Transverse colon (tissue), 4 donors: ENCODE data around the gene SMIM20. TPM values are rescaled to one million over a fixed set of nuclear protein-coding genes. Genes with fewer than 3 reads are reported as not detected.

Experiments used
- DNase-seq: peaks from one replicate; pipeline ENCODE4 v3.0.0-alpha.2; 2019
- H3K27ac ChIP-seq, 4 donors: fragments of 200-600 bp; sonication (generic); 2 replicates each; pipeline ENCODE4 v1.5.1; 2016 to 2018; ENCODE audit warnings: inconsistent platforms in 4 of 4
- H3K27me3 ChIP-seq: fragments of 200-600 bp; sonication (generic); 2 replicates; pipeline ENCODE4 v1.5.1; 2017; ENCODE audit warnings: inconsistent platforms
- H3K36me3 ChIP-seq, 4 donors: fragments of 200-600 bp; sonication (generic); 2 replicates each; pipeline ENCODE4 v1.5.1; 2017 to 2019; ENCODE audit warnings: inconsistent platforms in 4 of 4
- H3K4me1 ChIP-seq, 4 donors: fragments of 200-600 bp; sonication (generic); 2 replicates each; pipeline ENCODE4 v1.5.1; 2017 to 2020; ENCODE audit warnings: inconsistent platforms in 4 of 4
- H3K4me3 ChIP-seq, 4 donors: fragments of 200-600 bp; sonication (generic); 1 replicate in 1 of 4; 2 replicates in 3 of 4; pipeline versions ENCODE4 v1.5.1 to v1.6.1; 2017 to 2019; ENCODE audit warnings: inconsistent platforms in 4 of 4
- H3K9me3 ChIP-seq, 2 donors: fragments of 200-600 bp; sonication (generic); 2 replicates each; pipeline ENCODE4 v1.5.1; 2017 to 2019; ENCODE audit warnings: inconsistent platforms in 2 of 2
- EP300 ChIP-seq: sonication (generic); formaldehyde crosslinking; IDR thresholded peaks from one replicate; pipeline ENCODE4 v1.6.1; 2017; ENCODE audit warnings: antibody characterized with exemption, low read depth
- POLR2A ChIP-seq: fragments of 450-650 bp; IDR thresholded peaks from one replicate; pipeline ENCODE4 v1.6.1; 2016; ENCODE audit warnings: antibody characterized with exemption, mild to moderate bottlenecking, moderate library complexity
- POLR2AphosphoS5 ChIP-seq, 3 donors: sonication (generic); formaldehyde crosslinking; IDR thresholded peaks; one replicate each; pipeline ENCODE4 v1.6.1; 2016; ENCODE audit warnings: antibody characterized with exemption in 3 of 3
- WGBS, 2 donors: methylation state at CpG; one replicate each; pipeline ENCODE4 v1.1.5; 2018; ENCODE audit warnings: low coverage in 1 of 2; 5-methylcytosine and 5-hydroxymethylcytosine counted together
- in situ Hi-C, 4 donors: fragments of 200-750 bp; cut with MboI; loops; one replicate each; pipeline versions ENCODE4 v1.15.0 to v1.15.1; 2017; ENCODE audit warnings: low sequenced_read_pairs in 3 of 4, low pct_ligation_motif_present in 1 of 4, low pct_unique_long_range_greater_than_20kb in 1 of 4
- intact Hi-C: fragments of 100-400 bp; cut with DNase I; formaldehyde crosslinking; loops from one replicate; pipeline ENCODE4 v1.15.1; 2023; ENCODE audit warnings: low total_unique reads
- total RNA-seq, 4 donors: library from RNA; depleted of rRNA; stranded (reverse); fragments of >200 nt; gene quantifications; one replicate each; pipeline ENCODE4 v1.1.0, GENCODE V29; 2016
- TF ChIP-seq, protein P1 (sequence below), 5 experiments: fragments of 200-600 bp in 3 of 5; fragments of 450-650 bp in 2 of 5; sonication (generic) in 3 of 5; IDR thresholded peaks; 1 replicate in 2 of 5; 2 replicates in 3 of 5; pipeline ENCODE4 v1.5.1; 2016 to 2017; ENCODE audit warnings: antibody characterized with exemption in 5 of 5, inconsistent platforms in 3 of 5, mild to moderate bottlenecking in 2 of 5, moderate library complexity in 1 of 5

SMIM20 gene
- total RNA-seq, 4 donors from 2014 or later: 1.8 to 46.8 (median 16.4) TPM

DNA sequence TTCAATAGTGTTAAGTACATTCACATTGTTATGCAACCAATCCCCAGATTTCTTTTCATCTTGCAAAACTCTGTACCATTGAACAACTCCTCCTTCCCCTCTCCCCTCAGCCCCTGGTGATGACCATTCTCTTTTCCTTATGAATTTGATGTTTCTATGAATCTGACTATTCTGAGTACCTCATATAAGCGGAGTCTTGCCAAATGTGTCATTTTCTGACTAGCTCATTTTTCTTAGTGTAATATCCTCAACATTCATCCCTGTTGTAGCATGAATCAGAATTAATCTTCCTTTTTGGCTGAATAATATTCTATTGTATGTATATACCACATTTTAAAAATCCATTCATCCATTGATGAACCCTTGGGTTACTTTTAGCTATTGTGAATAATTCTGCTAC, 34.0 kb downstream of the SMIM20 start:
- H3K4me3 ChIP-seq: no peak overlapping the region
- no peaks in the 10 kb centered on the region for H3K9me3 ChIP-seq
- no peaks in the 10 kb centered on the region for H3K36me3 ChIP-seq
- TF ChIP-seq EP300 (no peak), POLR2AphosphoS5 (IDR thresholded peaks at IDR 0.05) (no peak), POLR2A (no peak)
- TF ChIP-seq, protein P1, sequence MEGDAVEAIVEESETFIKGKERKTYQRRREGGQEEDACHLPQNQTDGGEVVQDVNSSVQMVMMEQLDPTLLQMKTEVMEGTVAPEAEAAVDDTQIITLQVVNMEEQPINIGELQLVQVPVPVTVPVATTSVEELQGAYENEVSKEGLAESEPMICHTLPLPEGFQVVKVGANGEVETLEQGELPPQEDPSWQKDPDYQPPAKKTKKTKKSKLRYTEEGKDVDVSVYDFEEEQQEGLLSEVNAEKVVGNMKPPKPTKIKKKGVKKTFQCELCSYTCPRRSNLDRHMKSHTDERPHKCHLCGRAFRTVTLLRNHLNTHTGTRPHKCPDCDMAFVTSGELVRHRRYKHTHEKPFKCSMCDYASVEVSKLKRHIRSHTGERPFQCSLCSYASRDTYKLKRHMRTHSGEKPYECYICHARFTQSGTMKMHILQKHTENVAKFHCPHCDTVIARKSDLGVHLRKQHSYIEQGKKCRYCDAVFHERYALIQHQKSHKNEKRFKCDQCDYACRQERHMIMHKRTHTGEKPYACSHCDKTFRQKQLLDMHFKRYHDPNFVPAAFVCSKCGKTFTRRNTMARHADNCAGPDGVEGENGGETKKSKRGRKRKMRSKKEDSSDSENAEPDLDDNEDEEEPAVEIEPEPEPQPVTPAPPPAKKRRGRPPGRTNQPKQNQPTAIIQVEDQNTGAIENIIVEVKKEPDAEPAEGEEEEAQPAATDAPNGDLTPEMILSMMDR (IDR thresholded peaks at IDR 0.05): no peak
- in situ Hi-C loops: no loop called here
- no peak for DNase-seq
- H3K27ac ChIP-seq: no peak overlapping the region
- intact Hi-C loops: no loop called here
- H3K27me3 ChIP-seq: no peaks in the 10 kb centered on the region
- WGBS, 2 donors: 86 to 96% methylated on average over 1 of the region's 1 CpG
- H3K4me1 ChIP-seq: peaks cover 0 to 5% (median 2%) of the 10 kb centered on the region in 4 donors

DNA sequence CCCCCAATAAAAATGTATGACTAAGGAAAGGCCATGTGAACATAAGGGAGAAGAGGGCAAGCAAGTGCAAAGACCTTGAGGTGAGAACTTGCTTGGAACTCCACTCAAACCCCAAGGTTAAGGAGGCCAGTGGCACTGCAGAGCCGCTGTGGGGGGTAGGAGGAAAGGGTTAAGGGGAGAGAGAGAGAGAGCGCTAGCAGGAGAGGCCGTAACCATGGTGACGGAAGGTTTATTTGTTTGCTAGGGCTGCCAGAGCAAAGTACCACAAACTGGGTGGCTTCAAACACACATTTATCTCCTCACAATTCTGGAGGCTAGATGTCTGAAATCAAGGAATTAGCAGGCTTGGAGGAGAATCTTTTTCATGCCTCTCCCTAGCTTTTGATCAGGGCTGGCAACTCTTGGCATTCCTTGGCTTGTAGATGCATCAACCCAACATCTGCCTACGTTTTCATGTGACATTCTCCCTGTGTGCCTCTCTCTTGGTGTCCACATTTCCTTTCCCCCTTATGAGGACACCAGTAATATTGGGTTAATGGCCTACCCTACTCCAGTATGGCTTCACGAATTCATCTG, 35.2 kb downstream of the SMIM20 start:
- in situ Hi-C loops: no loop called here
- no peak for TF ChIP-seq POLR2A
- TF ChIP-seq POLR2AphosphoS5 (IDR thresholded peaks at IDR 0.05): no peak
- TF ChIP-seq EP300: no peak
- TF ChIP-seq, protein P1 (IDR thresholded peaks at IDR 0.05): no peak
- DNase-seq: no peak

DNA sequence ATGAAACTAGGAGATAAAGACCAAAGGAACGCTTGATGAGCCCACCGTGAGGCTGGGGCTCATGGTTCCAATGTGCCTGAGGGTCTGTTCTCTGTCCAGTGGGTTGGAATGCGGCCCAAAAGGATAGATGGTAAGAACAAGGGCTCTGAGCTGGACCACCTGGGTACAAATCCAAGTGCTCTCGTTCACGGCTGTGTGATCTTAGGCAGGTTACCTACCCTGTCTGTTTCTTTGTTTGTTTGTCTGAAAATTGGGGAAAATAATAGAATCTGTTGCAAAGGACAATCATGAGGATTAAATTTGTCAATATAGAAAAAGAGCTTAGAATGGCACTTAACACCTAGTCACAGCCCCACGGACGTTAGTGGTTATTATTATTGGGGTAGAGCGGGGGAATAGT, 36.0 kb downstream of the SMIM20 start:
- no peaks in the 10 kb centered on the region for H3K36me3 ChIP-seq
- no peaks in the 10 kb centered on the region for H3K27me3 ChIP-seq
- TF ChIP-seq POLR2AphosphoS5 (IDR thresholded peaks at IDR 0.05): no peak
- no peak for TF ChIP-seq EP300
- TF ChIP-seq POLR2A: no peak
- TF ChIP-seq, protein P1 (IDR thresholded peaks at IDR 0.05): no peak
- 81 to 83% methylated on average over 4 to 8 of the region's 8 CpGs for WGBS, 2 donors
- DNase-seq: no peak
- H3K27ac ChIP-seq: no peak overlapping the region
- intact Hi-C loops (loop anchor here (10.0 kb wide), 1 partner anchor 1215 kb away; no protein-coding TSS in a partner anchor), in situ Hi-C loops (no loop called here)
- no peaks in the 10 kb centered on the region for H3K9me3 ChIP-seq
- peaks cover 0 to 5% (median 2%) of the 10 kb centered on the region in 4 donors for H3K4me1 ChIP-seq
- H3K4me3 ChIP-seq: no peak overlapping the region

More for the DNA sequence above, 35.2 kb downstream of the SMIM20 start:
- Histone ChIP-seq H3K4me3 (no peak overlapping the region), H3K4me1 (peaks cover 0 to 5% (median 2%) of the 10 kb centered on the region in 4 donors), H3K27ac (no peak overlapping the region), H3K36me3 (no peaks in the 10 kb centered on the region), H3K27me3 (no peaks in the 10 kb centered on the region), H3K9me3 (no peaks in the 10 kb centered on the region)
- intact Hi-C loops: no loop called here
- WGBS, 2 donors: 39 to 41% methylated on average over 5 to 6 of the region's 6 CpGs

DNA sequence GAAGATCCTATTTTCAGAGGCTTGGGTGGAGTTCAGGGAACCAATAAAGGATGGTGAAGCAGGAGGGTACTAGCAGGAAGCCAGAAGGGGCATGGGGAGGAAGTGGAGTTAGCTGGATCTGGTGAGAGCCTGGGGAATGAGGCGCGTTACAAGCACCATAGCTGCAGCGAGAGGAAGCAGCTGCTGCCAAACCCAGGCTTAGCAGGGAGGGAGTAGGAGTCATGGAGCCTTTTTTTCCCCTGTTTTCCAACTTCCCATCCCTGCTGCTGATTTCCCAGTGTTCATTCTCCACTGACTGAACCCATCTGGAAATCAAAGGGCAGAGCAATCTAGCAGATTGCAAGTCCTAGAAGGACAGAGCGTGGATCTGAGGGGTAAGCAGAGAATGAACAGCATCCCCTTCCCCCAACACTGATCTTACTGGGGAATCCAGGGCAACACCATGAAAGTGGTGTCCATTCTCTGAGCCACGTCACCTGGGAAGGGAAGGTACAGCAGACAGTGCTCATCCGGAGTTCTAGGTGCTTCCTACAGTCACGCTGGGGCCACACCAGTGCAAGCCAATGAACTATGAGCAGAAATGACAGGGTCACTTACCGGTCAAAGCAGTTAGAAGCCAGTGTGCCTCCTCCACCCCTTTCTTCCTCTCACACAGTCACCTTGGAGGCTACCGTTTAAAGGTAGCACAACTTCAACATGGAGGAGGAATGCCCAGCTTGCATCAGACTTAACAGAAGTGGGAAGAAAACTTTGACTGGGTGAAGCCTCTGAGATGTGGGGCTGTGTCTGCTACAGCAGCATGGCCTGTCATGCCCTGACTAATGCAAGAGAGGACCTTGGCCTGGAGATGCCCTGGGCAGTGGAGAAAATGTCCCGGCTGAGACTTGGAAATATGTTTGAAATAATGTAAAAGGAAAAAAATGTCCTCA, 36.7 kb downstream of the SMIM20 start:
- no peak overlapping the region for H3K4me3 ChIP-seq
- TF ChIP-seq EP300 (no peak), POLR2AphosphoS5 (IDR thresholded peaks at IDR 0.05) (no peak)
- TF ChIP-seq, protein P1 (IDR thresholded peaks at IDR 0.05): no peak
- intact Hi-C loops: loop anchor here (10.0 kb wide), 1 partner anchor 1214 kb away; no protein-coding TSS in a partner anchor
- no peak for DNase-seq
- H3K4me1 ChIP-seq: peaks cover 0 to 5% (median 2%) of the 10 kb centered on the region in 4 donors
- no peak overlapping the region for H3K27ac ChIP-seq
- H3K36me3 ChIP-seq: no peaks in the 10 kb centered on the region
- in situ Hi-C loops: no loop called here
- H3K9me3 ChIP-seq: no peaks in the 10 kb centered on the region
- no peaks in the 10 kb centered on the region for H3K27me3 ChIP-seq
- 77% methylated on average over 10 of the region's 10 CpGs; no CpG with 5 or more reads in 1 of the 2 donors for WGBS, 2 donors
